HG02938 (cell line): ENCODE measurements around the gene RBM19.

ENCODE experiments used
- ATAC-seq: cut with Tn5 transposase; IDR thresholded peaks from one replicate; pipeline ENCODE4 v1.9.1; 2021; ENCODE audit warnings: mild to moderate bottlenecking, moderate library complexity; ENCODE audit not compliant: unreplicated experiment

RBM19 gene

DNA sequence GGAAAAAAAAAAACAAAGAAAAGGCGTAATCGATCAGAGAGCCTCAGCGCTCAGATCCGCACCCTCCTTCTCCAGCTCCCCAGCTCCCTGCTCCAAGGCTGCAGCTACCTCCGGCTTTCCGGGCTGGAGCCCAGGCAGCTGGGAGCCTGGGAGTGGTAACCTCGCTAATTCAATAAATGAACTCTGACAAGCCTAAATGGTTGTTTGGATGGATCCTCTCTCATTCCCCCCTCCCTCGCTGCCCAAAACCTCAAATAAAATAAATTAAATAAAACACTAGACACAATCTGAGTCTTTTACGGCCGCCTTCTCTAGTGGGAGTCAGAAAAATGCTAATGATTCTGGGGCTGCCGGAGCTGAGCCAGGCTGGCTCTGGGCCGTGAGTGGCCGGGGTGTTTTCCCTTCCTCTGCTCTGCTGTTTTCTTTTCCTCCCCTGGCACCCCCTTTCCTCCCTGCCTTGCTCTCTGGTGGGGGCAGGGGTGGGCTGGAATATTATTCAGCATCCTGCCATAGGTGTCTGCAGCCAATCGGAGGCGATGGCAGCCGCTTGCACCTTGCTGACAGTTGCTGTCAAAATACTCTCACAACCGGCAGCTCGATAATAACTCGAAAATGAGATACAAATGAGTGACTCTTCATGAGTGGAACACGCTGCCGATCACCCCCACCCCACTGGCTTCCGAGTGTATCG, 76.1 kb downstream of the RBM19 start:
- ATAC-seq = no peak

DNA sequence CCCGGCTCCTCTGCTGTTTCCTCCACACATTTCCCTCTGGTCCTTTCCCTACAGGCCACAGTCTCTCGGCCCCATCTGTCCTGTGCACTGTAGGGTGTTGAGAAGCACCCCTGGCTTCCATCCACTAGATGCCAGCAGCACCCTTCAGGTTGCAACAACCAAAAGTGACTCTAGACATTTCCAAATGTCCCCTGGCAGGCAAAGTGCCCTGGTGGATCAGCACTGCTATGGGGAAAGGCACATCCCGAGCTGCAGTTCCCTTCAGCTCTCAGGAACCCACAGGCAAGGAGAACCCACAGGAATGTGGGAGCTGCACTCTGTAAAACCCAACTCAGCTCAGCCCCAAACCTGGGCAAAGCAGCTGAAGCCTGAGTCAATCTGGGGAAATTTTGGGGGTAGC, 77.0 kb downstream of the RBM19 start:
- ATAC-seq = no peak

DNA sequence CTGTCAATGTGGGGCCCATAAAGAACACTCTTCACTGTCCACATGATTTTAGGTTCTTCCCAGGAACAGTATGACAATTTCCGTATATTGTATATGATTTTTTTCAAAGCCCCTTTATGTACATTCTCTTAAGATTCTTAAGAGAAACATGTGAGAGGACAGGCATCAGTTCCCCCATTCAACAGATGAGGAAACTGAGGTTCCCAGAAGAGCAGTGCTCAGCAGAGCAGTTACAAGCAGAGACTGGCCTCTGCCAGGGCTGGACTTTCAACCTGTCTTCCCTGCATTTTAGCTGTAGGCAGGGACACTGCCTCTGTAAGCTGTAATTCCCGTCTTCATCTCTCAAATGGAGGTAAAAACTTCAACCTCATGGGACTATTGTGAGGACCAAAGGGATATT, 77.7 kb downstream of the RBM19 start:
- ATAC-seq = no peak

DNA sequence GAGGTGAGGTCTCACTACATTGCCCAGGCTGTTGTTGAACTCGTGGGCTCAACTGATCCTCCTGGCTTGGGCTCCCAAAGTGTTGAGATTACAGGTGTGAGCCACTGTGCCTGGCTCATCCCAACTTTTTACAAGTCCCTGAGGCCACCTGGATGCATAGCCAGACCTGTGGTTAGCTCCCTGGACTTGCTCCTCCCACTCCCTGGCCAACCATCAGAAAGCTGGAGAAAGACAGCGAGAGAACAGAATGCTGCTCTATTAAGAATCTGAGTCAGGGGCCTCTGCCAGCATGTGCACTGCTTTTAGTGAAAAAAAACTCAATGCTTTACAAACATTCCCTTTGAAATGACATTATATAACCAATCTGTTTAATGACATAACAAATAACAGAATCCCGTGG, 78.2 kb downstream of the RBM19 start:
- ATAC-seq = no peak

DNA sequence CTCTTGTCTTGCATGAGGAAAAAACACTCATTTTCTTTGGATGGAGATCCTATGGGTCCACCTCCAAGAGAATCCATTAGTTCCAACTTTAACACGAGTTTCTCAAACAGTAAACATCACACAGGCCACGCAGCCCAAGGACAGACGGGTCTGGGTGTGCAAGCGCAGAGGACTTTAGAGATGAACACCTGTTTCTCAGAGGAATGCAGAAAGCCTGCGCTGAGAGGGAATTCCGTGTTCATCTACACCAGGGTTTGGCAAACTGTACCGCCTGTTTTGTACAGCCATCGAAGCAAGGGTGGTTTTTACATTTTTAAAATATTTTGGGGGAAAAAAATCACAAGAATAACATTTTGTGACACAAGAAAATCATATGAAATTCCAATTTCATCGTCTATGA, 79.4 kb downstream of the RBM19 start:
- no peak for ATAC-seq

DNA sequence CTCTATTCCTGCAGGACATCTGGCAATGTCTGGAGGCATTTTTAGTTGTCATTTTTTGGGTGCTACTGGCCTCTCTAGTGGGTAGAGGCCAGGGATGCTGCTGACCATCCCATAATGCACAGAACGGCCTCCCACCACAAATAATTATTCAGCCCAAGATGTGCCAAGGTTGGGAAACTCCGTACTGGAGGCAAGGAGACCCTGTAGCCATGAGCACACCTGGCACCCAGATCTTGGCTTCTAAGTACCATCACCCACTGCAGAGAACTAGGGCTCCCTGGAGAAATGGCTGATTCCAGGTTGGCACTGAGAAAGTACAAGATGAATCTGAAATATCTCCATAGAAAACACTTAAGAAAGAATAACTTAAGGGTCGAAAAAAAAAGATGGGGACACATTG, 81.7 kb downstream of the RBM19 start:
- ATAC-seq = no peak

DNA sequence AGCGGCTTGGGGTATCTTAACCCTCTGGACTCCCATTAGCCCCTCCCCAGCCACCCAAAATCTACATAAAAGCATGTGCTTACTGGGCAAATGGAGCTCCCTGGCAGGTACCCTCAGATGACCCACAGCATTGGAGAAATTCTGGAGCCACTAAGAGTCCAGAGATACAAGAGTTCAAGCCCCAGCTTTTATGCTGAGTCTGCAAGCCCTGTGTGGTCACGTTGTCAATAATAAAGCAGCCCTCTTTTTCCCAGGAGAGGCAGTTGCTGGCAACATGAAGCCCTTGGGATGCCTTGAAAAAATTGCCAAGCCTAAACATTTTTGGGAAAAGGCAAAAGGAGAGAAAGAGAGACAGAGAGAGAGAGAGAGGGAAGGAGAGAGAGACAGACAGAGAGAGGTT, 83.4 kb downstream of the RBM19 start:
- no peak for ATAC-seq

DNA sequence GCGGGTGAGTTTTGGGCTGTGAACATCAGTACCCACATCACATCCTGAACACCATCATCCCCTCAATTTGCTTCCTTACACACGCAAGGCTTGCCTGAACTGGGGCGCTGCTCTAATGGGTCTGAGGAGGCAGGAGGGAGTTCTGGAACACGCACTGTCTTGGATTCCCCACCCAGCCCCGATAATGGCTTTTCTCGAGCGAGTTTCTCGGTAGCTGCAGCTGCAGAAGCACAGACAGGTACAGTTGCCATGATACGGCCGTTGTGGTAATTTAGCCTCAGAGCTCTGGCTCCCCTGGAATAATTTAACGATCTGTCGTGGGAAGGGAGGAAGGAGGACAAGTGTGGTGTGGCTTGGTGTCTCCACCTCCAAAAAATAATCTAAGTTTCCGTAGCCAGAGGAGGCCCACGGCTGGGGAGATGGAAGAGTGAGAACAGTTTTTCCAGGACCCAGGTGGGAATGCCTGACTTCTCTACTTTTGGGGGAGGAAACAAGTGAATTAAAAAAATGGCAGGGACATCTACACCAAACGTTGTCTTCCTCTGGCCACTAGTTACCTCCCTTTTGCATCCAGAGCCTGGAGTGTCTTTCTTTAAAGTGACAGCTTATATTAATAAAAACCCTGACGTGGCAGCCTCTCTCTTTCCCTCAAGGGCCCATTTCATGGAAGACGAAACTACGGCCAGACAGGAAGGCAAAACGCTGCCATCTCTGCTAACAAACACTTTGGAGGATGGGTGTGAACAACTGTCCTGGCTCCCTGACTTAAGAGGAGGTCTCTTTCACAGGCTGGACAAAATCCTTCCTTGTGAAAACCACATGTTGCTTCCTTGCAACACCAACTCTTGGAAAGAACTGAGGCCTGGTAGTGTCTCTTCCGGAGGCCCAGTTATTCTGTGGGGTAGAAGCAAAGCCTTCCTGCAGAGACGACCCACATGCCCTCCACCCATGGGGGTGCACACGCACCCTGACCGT, 84.8 kb downstream of the RBM19 start:
- no peak for ATAC-seq

DNA sequence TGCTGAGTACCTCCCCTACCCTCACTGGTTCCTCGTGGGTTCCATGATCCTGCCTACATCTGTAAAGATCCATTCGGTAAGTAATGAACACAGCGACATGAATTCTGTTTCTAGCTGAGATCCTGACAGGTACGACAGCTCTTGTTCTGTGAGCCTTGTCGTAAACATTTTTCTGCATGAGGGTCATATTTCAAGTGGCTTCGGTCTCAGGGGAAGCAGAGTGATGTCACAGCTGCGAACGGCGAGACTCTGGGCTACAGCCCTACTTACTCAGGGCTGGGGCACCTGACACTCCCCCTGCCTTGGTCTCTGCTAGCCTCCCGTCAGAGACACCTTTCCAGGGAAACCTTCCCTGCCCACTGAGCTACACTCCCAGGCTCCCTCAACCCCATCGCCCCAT, 85.8 kb downstream of the RBM19 start:
- ATAC-seq = no peak

DNA sequence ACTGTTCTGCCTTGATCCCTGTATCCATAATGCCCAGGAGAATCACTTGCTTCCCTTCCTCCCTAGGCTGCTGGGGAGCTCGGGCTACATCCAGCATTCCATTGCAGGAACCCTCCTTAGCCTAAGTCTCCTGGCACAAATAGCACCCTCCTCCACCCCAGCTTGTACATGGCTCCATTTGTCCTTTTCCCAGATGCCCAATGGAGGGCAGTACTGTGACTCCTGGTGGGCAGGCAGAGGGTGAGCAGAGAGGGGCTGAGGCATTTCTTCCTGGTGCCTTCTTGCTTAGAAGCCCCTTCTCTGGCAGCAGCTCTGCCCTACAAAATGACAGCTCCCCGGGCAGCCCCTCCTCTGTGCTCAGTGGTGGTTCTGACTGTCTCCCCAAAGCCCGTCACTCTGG, 86.5 kb downstream of the RBM19 start:
- no peak for ATAC-seq

DNA sequence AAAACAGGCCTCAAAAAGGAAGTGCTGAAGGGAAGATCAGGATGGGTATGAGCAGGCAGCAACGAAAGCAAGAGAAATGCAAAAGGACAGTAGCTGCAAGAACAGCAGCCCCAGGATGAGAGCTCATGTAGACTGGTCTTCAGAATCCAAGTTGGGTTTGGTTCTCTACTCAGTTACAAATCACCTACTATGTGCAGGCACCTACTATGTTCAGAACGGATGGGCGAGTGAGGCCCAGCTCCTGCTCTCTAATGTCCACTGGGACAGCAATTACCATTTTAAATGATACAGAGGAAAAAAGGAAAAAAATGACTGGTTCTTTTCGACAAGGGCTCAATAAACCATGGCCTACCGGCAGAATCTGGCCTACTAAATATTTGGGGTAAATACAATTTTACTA, 88.5 kb downstream of the RBM19 start:
- no peak for ATAC-seq

DNA sequence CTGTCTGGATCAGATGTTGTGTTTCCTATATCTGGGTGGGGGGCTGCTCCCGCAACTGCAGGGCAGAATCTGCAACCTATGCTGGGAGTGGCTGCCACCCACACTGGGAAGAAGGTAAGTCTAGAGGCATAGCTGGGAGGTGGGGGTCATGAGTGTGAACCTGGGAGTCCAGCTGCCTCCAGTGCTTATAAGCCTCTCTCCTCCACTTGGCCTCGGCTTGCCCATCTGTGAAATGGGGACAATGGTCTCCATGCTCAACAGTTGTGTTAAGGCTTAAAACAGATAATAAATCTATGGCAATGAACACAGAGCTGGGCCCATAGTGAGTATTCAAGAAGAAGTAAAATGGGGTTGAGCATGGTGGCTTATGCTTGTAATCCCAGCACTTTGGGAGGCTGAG, 90.0 kb downstream of the RBM19 start:
- ATAC-seq = no peak

DNA sequence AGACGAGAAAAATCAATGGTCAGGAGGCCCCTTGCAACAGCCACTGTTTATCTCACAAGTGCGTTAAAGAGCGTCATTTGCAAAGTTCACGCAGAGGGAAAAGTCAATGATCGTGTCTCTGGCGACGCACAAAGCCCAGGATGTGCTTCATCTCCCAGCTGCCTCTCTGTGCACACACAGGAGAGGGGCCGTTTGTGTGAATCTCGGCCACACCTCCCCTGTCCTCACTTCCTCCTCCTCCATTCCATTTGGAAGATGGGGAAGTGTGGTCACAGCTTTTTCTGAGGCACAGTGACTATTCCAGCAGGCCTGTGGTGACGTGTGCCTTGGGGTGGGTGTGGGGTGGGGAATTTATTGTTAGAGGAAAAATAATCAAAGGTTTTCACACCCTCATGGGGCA, 90.4 kb downstream of the RBM19 start:
- no peak for ATAC-seq

DNA sequence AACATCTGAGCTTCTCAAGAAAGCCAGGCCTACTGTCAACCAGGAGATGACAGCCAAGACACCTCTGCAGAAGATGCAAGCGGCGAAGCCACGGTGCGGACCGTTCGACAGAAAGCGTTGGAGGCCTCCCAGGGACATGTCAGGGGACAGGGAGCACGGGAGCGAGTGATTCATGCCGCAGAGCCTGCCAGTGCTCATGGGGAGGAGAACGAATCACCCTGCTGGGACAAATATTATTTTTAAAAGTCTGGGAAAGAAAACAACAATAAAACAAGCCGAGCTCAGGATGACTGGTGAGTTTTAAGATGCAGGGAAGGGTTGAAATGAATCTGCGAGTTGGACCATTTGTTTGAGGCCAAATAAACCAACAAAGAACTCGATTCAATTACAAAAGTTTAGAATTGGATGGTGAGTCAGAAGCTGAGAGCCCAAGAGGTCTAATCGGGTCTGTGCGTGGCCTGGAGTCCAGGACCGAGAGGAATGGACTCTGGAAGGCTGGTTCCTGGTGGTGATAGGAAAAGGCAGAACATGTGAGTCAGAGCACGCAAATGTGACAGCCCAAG, 91.0 kb downstream of the RBM19 start:
- no peak for ATAC-seq

DNA sequence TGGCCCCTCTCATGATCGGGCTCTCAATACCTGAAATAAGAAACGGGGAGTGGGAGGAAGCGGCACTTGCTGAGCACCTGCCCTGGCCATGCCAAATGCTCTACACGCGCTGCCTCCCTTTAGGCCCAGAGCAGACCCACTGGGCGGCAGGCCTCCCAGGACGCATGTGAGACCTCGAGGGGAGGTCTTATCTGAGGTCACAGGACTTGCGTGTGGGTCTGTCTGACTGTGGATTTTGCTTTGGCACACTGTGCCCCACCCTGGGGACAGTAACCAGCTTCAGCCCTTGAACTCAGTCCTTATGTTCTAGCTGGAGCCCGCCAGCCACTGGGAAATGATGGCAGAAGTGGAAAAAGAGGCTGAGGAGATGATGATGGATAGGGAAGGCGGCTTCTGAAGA, 91.8 kb downstream of the RBM19 start:
- ATAC-seq = no peak

DNA sequence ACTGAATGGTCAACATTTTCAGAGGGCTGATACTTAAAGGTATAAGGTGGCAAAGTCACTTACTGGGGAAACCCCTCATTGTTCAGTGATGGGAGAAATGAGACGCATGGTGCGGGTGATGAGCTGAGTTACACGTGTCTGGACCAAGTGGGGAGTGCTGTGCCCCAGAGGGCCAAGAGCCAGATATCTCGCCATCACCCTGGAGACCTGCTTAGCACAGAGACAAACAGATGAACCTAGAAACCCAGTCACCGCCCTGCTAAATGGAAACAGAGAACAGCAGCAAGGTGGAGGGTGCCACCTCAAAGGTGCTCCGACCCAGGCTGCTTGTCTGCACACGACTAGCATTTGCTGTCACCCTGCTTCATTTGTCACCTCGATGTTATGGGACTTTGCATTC, 92.4 kb downstream of the RBM19 start:
- ATAC-seq = no peak

DNA sequence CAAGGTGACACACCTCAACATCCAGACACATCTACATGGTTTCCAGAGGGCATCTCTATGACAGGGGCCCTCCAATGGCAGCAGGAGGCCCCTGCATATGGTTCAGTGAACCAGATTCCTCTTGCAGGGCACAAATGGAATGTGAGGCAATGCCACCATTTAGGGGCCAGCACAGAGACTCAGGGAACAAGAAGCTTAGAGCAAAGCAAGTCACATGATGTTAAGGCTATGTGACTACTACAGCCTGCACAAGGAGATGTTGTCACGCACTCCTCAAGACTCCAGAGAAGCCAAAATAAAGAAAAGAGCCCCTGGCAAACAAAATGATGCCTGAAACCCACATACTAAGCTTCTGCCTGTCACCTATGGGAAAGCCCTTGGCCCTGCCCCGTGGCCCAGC, 95.2 kb downstream of the RBM19 start:
- ATAC-seq = no peak

DNA sequence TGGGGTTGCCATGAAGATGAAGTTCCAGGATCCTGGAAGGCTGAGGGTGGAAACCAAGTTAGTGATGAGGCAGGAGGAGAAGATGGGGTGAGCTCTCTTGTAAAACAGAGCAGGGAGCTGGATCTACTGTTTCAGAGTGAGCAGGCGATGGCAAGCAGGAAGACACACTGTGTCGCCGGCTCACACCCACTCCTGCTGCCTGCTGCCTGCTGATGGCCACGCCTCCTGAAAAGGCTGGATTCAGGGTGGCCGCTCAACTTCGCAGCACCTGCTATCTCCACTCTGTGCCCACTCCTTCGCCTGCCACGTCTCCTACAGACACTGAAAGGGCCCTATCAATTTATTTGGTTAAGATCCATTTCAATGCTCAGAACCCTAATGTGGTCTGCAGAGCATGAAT, 96.1 kb downstream of the RBM19 start:
- ATAC-seq = no peak

DNA sequence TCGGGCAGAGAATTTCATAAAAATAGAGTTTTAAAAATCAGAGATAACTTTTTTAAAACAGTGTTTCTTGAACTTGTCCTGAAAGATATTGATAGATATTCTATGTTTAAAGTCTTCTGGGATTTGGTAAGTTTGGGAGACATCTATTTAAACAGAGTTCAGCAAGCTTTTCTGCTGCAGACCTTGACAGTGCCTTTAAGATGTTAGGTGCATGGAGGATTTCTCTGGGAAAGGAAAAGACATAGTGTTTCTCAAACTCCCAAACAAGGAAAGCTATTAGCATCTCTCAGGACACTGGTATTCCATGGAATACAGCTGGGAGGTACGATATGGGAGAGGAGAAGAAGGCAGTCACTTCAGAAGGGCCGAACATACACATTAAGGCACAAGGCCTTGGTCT, 97.8 kb downstream of the RBM19 start:
- ATAC-seq = no peak

DNA sequence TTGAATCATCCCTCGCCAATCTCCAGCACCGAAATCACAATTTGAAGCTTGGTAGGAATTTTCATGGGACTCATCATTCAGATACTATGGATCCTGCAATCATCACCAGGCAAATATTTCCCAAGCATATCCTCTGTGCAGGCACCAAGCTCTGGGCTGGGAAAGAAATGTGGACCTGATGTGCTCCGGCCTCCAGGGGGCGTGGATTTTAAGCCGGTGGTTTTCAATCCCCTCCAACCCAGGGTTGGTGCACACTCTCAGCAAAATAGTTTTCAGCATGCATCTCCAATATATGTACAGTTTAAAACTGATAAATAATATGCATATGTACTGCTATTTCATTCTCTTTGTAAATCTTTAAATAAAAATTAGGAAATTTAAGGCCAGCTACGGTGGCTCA, 98.9 kb downstream of the RBM19 start:
- no peak for ATAC-seq

DNA sequence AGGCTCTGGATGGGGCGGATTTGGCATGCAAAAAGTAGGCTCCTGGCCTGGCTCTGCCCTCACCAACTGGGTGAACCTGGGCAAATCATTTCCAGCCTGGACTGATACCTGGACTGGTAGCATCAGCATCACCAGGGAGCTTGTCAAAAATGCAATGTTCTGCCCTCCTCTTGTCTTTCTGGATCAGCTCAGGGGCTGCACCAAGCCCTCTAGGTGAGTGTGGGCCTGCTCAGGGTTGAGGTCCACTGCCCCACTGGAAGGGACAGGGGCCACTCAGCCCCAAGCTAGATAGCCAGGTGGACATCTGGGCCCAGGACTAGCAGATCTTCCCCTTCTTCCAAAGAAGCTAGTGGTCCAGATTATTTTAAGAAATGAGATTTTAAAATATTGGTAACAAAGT, 99.6 kb downstream of the RBM19 start:
- ATAC-seq = no peak

DNA sequence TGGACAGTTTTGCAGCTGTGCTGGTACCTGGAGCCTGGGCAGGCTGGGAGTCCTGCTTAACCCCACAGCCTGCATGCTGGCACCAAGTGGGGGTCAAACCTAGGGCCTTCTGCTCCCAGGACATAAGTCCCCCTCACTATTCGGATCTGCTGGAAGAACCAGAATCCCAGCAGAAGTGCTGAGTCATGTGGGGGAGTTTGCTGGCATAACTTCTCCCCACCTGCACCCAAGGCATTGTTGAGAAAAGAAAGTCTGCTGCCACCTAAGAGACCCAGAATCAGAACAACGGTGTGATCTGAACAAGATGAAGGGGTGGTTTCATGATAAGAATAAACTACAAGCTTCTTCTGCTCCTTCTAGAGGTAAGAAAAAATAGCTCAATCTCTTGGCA, 102.7 kb downstream of the RBM19 start:
- ATAC-seq = no peak
